NOMO-1 treated with DMSO at 0.1 percent for 48 hours (cell line): ENCODE results near the gene CTDSP2.
"Not testable (repeated sequence)": the region's sequence is repeated elsewhere in the genome, so short reads cannot be mapped to it uniquely, and the experiment has no call there.

Experiments
- DNase-seq: peaks from one replicate; lab custom pipeline; 2025; ENCODE audit not compliant: unreplicated experiment; lab: John Stamatoyannopoulos, UW

CTDSP2 gene

GRCh38 chr12:57853864-57854556 is 7.5 kb upstream of the CTDSP2 start:
- no peak for DNase-seq

- no peak for DNase-seq
Measured at GRCh38 chr12:57852620-57853500, 6.3 kb upstream of the CTDSP2 start.

GRCh38 chr12:57852200-57852599 is 5.7 kb upstream of the CTDSP2 start:
- DNase-seq = no peak

GRCh38 chr12:57851552-57851951 is 5.0 kb upstream of the CTDSP2 start:
- DNase-seq = no peak

- DNase-seq = peak; percentile 43
Measured at GRCh38 chr12:57850854-57851430, 4.4 kb upstream of the CTDSP2 start.

GRCh38 chr12:57849447-57849846 is 2.9 kb upstream of the CTDSP2 start:
- DNase-seq = not testable (repeated sequence)

- DNase-seq = no peak
Measured at GRCh38 chr12:57849035-57849434, 2.5 kb upstream of the CTDSP2 start.

GRCh38 chr12:57848208-57848607 is 1.7 kb upstream of the CTDSP2 start:
- DNase-seq = no peak

GRCh38 chr12:57846285-57846576 is 298 bp downstream of the CTDSP2 start:
- no peak for DNase-seq

- DNase-seq = peak; percentile 25
Measured at GRCh38 chr12:57845478-57846284, 848 bp downstream of the CTDSP2 start.

GRCh38 chr12:57844709-57845477 is 1.6 kb downstream of the CTDSP2 start:
- peak; percentile 31 for DNase-seq

GRCh38 chr12:57842342-57843294 is 3.9 kb downstream of the CTDSP2 start:
- DNase-seq = peak; percentile 13

GRCh38 chr12:57841445-57841844 is 5.1 kb downstream of the CTDSP2 start:
- DNase-seq = no peak

- no peak for DNase-seq
Measured at GRCh38 chr12:57840726-57841125, 5.8 kb downstream of the CTDSP2 start.

- DNase-seq = no peak
Measured at GRCh38 chr12:57839996-57840395, 6.5 kb downstream of the CTDSP2 start.

GRCh38 chr12:57838594-57839302 is 7.8 kb downstream of the CTDSP2 start:
- peak; percentile 43 for DNase-seq

GRCh38 chr12:57837864-57838562 is 8.5 kb downstream of the CTDSP2 start:
- no peak for DNase-seq
